GM19455 (cell line): ENCODE measurements around the gene STX18.

ENCODE experiments used
- ATAC-seq: cut with Tn5 transposase; IDR thresholded peaks from one replicate; pipeline ENCODE4 v1.9.1; 2021; ENCODE audit not compliant: unreplicated experiment

Gene STX18

GRCh38 chr4:4406455-4407298 is 135.2 kb downstream of the STX18 start:
- no peak for ATAC-seq

DNA sequence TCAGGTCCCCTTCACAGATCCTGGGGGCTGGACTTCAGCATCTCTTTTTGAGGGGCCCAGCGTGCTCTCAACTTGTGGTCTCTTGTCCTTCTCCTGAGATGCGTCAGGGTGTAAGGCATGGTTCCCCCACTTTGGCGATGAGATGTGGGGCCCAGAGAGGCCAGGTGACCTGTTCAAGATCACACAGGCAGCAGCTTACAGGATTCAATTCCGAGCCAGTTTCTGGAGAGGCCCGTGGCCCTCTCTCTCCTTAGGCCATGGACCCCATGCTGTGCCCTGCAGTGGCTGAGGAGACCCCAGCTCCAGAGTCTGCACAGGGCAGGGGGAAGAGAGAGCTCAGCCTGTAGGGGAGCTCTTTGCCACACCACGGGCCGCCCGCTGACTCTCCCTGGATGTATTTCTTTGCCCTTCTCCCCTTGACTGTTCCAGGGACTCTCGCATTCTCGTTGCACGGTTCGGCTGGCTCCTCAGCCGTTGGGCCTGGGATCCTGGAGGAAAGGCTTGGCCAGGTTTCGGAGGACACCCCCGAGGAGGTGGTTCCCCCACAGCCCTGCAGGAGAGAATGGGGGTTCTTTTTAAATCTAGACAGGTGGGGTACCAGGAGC is 136.4 kb downstream of the STX18 start:
- ATAC-seq, result no peak

DNA sequence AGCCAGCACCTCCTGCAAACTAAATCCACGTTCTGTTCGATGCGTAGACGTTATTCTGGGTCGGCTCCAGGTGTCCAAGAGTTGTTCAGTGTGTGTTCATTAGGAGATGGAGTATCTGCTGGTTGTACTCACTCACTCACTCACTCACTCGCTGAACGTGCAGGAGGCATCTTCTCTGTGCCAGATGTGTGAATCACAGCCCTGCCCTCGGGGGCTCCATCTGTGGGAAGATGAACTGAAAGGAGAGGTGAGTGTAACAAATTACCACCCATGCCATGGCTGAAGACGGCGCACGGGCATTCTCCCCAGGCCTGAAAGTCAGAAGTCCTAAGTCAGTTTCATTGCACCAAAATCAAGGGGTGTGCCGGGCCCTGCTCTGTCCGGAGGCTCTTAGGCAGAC is 138.9 kb downstream of the STX18 start:
- ATAC-seq, result no peak

- ATAC-seq, result no peak
Measured at GRCh38 chr4:4401036-4401435, 140.8 kb downstream of the STX18 start.

DNA sequence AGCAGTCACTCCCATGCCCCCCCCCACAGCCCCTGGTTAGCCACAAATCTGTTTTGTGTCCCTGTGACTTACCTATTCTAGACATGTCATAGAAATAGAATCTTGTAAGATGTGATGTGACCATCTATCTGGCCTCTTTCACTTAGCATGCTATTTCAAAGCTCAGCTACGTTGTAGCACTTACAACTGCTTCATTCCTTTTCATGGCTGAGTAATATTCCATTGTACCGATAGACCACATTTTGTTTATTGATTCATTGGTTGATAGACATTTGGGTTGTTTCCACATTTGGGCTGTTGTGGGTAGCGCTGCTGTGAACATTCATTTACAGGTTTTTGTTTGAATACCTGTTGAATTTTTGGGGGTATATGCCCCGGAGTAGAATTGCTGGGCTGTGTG is 143.4 kb downstream of the STX18 start:
- no peak for ATAC-seq

GRCh38 chr4:4397441-4397819 is 144.4 kb downstream of the STX18 start:
- no peak for ATAC-seq

GRCh38 chr4:4396628-4397440 is 145.0 kb downstream of the STX18 start:
- no peak for ATAC-seq

DNA sequence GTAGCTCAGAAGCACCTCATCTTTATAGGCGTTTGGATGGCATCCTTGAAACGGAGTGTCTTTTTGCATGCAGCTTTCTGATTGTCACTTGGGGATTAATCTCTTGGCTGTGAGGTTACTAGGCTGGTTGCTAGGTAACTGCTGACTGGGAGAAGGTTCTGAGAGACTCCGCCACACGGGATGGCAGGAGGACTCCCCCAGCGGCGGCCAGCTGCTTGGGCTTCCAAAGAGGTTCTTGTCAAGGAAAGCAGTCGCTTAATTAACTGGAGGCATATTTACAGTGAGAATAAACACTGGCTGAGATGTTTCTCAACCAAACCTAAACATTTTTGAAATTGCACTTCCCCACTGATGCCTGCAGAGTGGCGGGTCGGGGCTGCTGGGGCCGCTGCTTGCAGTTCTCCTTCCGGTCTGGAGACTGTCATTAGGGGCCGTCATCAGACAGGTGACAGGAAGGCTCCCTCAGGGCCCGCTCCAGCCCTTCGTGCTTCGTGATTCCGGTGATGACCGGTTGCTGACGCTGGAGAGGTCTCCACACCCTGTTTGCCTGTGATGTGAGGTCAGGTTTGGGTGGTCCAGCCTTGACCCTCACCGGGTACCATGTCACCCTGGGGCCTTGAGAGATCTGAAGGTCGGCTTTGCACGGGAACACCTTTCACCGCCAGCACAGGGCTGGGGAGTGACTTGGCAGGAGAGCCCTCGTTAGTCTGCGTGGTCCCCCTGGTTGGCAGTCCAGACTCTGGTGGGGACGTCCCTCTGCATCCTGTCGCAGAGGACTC is 145.8 kb downstream of the STX18 start:
- ATAC-seq, result peak; percentile 90

DNA sequence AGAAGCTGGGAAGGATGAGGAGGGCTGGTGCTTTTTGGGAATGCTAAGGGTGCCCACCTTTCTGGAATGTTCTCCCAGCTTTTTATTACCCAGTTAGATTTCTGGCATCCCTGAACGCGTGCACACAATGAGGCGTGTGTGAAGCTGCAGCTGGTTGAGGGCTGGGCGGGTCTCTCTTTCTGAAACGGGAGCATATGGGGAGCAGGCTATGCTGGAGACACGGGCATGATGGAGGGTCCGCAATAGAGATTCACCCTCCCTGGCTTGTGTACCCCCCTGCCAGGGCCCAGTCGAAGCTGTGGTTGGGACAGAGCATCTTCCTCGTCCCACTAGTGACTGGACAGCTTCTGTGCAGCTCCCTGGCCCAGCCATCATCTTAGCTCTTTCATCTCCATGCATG is 146.5 kb downstream of the STX18 start:
- no peak for ATAC-seq

DNA sequence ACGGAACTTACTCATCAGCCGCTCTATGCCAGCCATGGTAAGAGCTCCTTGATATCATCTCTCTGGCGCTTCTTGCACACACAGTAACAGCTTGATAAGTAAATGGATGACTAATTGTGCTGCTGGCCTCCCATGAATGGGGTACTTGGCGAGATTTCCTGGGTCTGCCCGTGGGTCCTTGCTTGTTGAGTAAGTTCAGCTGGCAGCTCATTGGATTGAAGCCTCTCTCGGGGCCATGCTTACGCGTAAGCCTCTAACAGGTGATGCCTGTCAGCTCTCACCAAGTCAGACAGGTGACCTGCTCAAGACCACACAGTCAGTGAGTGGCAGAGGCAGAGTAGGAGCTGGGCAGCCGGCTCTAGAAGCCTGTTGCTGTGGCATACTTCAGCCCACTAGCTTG is 147.2 kb downstream of the STX18 start:
- no peak for ATAC-seq

- no peak for ATAC-seq
Measured at GRCh38 chr4:4392501-4393183, 149.2 kb downstream of the STX18 start.

DNA sequence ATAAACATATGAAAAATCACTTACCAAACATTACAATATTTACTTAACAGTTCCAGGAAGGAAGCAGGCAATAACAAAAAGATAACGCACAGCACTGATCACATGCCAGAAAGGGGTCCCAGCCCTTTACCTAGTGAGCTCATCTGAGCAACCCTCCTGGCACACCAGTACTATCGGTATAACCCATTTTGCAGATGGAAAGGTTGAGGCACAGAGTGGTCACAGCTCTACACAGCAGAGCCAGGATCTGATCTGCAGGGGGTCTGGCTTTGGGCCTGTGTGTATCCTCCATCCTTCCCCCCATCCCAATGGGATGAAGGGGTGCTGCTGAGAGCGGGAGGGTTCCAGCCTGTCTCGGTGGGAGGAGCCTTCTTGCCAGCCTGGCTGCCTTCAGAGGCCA is 150.0 kb downstream of the STX18 start:
- no peak for ATAC-seq

DNA sequence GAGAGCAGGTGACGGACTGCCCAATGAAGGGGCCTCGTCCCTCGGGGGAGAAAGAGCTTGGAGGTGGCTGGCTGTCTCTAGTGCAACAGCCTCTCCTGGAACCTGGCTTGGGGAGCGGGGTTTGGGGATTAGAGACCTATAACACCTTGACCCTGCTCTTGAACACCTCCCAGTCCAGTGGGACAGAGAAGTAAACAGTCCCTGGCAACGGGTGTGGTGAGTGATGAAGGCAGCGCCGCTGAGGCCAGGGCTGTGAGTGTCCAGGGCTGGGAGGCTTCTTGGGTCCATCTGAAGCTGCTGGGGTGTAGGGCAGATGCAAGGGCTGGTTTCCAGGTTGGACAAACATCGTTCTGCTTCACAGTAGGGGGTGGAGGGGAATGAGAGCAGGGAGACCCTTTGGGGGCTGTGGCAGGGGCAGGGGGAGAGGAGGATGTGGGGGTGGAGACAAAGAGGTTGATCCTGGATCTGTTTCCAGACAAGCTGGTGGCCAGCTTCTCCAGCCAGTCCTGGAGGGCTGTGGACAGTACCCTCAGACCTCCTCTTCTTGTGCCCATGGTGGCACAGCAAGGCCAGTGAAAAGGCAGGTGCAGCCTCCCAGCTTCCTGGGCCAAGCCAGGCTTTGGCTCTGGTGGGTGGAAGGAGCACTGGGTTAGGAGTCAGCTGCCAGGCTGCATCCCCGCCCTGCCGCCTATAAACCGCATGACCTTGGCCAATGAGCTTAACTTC is 151.2 kb downstream of the STX18 start:
- no peak for ATAC-seq

DNA sequence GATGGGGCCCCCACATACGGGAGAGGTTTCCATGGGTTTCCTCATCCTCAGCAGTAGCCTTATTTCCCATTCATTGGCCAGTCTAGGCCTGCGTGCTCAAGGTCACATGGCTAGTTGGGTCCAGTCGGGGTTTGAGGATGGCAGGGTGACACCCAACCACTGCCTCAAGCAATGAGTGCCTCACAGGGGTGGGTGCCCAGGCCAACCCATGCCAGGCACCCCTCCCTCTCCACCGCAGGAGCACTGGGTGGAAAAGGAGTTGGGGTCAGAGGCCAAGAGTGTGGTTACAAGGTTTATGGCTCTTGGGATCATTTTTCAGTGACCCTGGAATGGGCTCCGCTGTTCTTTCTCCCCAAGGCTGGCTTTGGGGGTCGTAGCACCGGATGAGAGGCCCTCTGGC is 151.8 kb downstream of the STX18 start:
- no peak for ATAC-seq

- ATAC-seq, result no peak
Measured at GRCh38 chr4:4388836-4389575, 152.8 kb downstream of the STX18 start.

DNA sequence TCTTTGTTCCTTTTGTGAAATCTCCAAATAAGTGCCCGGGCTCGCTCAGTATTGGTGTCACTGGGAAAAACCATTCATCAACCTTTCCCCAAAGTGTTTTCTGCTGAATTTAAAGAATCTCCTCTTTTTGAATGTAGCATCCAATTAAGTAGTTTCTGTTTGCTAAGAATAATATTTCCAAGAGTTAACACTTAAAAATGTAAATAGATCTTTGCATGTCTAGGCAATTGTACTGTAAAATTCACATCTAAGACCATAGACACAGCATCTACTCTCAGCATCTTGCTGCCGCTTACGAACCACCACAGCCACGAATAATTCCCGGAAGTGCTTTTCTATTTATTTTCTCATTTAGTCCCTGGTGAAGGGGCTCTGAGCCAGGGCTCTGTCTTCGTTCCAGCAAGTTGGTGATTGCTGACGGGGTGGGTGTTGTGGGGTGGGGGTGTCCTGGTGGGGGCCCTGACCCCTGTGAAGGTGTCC is 153.5 kb downstream of the STX18 start:
- ATAC-seq, result no peak

- ATAC-seq, result no peak
Measured at GRCh38 chr4:4387531-4388310, 154.1 kb downstream of the STX18 start.

DNA sequence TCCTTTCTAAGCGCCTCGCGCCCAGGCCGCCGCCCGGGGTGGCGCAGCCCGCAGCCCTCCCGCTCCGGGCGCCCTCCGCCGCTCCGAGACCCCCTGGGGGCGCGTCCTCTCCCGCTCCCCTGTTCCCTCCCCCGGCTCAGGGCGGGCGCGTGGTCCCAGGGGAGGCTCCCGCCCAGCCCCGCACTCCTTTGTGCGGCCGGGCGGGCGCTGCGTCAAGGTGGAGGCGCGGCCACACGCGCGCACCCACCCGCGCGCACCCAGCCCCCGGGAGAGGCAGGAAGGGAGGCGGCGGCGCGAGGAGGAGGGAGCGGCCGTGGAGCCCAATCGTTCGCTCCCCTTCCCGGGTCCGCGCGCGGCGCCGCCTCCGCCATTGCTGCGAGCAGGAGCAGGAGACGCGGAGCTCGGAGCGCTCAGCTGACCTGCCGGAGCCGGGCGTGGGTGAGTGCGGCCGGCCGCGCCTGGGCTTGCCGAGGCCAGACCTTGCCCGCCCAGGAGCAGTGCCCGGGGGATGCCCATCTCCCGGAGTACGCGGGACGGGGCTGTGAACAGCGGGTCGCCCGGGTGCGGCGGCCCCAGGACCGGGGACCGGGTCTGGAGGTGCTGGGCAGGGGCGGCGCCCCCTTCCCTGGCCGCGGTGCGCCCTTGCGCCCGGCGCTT is 155.0 kb downstream of the STX18 start, which contains the start of gene NSG1:
Gene NSG1 (plus strand): TSS at position 367 of the 657 bp plus-strand sequence. CDS start 528 bp downstream, outside the sequence.
- no peak for ATAC-seq
